Thyroid gland (tissue), 4 donors: Measurements from ENCODE around the gene ZNF554. TPM values are rescaled to one million over a fixed set of nuclear protein-coding genes. Genes with fewer than 3 reads are reported as not detected.

ENCODE experiments used
- DNase-seq, 2 donors: peaks; one replicate each; pipeline ENCODE4 v3.0.0-alpha.2; 2019
- H3K27ac ChIP-seq, 3 donors: fragments of 200-600 bp; sonication (generic); 1 replicate in 2 of 3; 2 replicates in 1 of 3; pipeline ENCODE4 v1.5.1; 2016 to 2019; ENCODE audit warnings: mild to moderate bottlenecking in 1 of 3, moderate library complexity in 1 of 3
- H3K27me3 ChIP-seq: fragments of 200-600 bp; sonication (generic); one replicate; pipeline ENCODE4 v1.5.1; 2019
- H3K36me3 ChIP-seq, 2 donors: fragments of 200-600 bp; sonication (generic); one replicate each; pipeline ENCODE4 v1.5.1; 2016 to 2019
- H3K4me1 ChIP-seq, 2 donors: fragments of 200-600 bp; sonication (generic); one replicate each; pipeline ENCODE4 v1.5.1; 2017 to 2019
- H3K4me3 ChIP-seq, 3 donors: fragments of 200-600 bp; sonication (generic); replicated peaks in 1 of 3; 1 replicate in 2 of 3; 2 replicates in 1 of 3; pipeline ENCODE4 v1.5.1; 2016; ENCODE audit warnings: mild to moderate bottlenecking in 1 of 3
- H3K9me3 ChIP-seq: fragments of 200-600 bp; sonication (generic); one replicate; pipeline ENCODE4 v1.5.1; 2017
- CTCF ChIP-seq, 6 experiments: fragments of 200-600 bp in 3 of 6; fragments of 450-650 bp in 3 of 6; sonication (generic) in 3 of 6; IDR thresholded peaks; one replicate each; pipeline ENCODE4 v1.5.1; 2016 to 2019; ENCODE audit warnings: antibody characterized with exemption in 6 of 6, mild to moderate bottlenecking in 2 of 6, inconsistent platforms in 1 of 6, moderate library complexity in 1 of 6
- POLR2A ChIP-seq, 2 donors: fragments of 450-650 bp; IDR thresholded peaks; one replicate each; pipeline ENCODE4 v1.6.1; 2017; ENCODE audit warnings: antibody characterized with exemption in 2 of 2, mild to moderate bottlenecking in 2 of 2, moderate library complexity in 1 of 2
- WGBS, 2 donors: methylation state at CpG; one replicate each; pipeline ENCODE4 v1.1.5; 2017; 5-methylcytosine and 5-hydroxymethylcytosine counted together
- intact Hi-C: fragments of 100-400 bp; cut with DNase I; formaldehyde crosslinking; loops from one replicate; pipeline ENCODE4 v1.15.1; 2023
- total RNA-seq, 4 donors: library from RNA; depleted of rRNA; stranded (reverse); fragments of >200 nt; gene quantifications; one replicate each; pipeline ENCODE4 v1.2.3, GENCODE V29; 2016

The ZNF554 gene
- total RNA-seq, 4 donors from 2014 or later, result 4.9 to 9.2 (median 6.2) TPM

- peak in 1 of 6 experiments; percentile 7 for TF ChIP-seq CTCF (IDR thresholded peaks at IDR 0.05)
- peak in 1 of 2 donors; percentile 67 for TF ChIP-seq POLR2A (IDR thresholded peaks at IDR 0.05)
- H3K4me1 ChIP-seq, result peaks cover 44 to 46% of the 10 kb centered on the region in 2 donors
- 1% methylated on average over 16 to 33 of the region's 78 CpGs for WGBS, 2 donors
- peak; percentile 100 for DNase-seq
- H3K36me3 ChIP-seq, result no peaks in the 10 kb centered on the region
- peak within 1 kb of the TSS; percentile 12 to 61 (median 53) for H3K27ac ChIP-seq
- H3K9me3 ChIP-seq, result no peaks in the 10 kb centered on the region
- H3K4me3 ChIP-seq, result peak within 1 kb of the TSS; percentile 58 to 74 (median 68)
- H3K27me3 ChIP-seq, result no peaks in the 10 kb centered on the region
- intact Hi-C loops, result no loop called here
Measured at GRCh38 chr19:2785244-2785997, 34.2 kb upstream of the ZNF554 start, which contains the start of gene THOP1. THOP1 (plus strand) TSS chr19:2785503; CDS start chr19:2785663, 160 bp downstream.

- peaks cover 36 to 39% of the 10 kb centered on the region in 2 donors for H3K4me1 ChIP-seq
Measured at GRCh38 chr19:2787115-2787514, 32.6 kb upstream of the ZNF554 start.

GRCh38 chr19:2788237-2788636 lies 31.4 kb upstream of the ZNF554 start:
- Histone ChIP-seq H3K9me3 (no peaks in the 10 kb centered on the region), H3K4me3 (no peak overlapping the region), H3K4me1 (peaks cover 31 to 47% of the 10 kb centered on the region in 2 donors), H3K27ac (no peak overlapping the region), H3K27me3 (no peaks in the 10 kb centered on the region), H3K36me3 (no peaks in the 10 kb centered on the region)
- WGBS, 2 donors, result 93 to 96% methylated on average over 5 of the region's 5 CpGs
- no peak for TF ChIP-seq POLR2A (IDR thresholded peaks at IDR 0.05)
- no peak for TF ChIP-seq CTCF (IDR thresholded peaks at IDR 0.05)
- intact Hi-C loops, result no loop called here
- no peak for DNase-seq

More at GRCh38 chr19:2787115-2787514, 32.6 kb upstream of the ZNF554 start:
- TF ChIP-seq CTCF (IDR thresholded peaks at IDR 0.05), result no peak
- TF ChIP-seq POLR2A (IDR thresholded peaks at IDR 0.05), result no peak
- 97% methylated on average over 8 of the region's 8 CpGs for WGBS, 2 donors
- no peak overlapping the region for H3K27ac ChIP-seq
- no peaks in the 10 kb centered on the region for H3K9me3 ChIP-seq
- intact Hi-C loops, result no loop called here
- no peak for DNase-seq
- no peaks in the 10 kb centered on the region for H3K36me3 ChIP-seq
- no peak overlapping the region for H3K4me3 ChIP-seq
- no peaks in the 10 kb centered on the region for H3K27me3 ChIP-seq

- H3K27me3 ChIP-seq, result no peaks in the 10 kb centered on the region
- DNase-seq, result no peak
- H3K4me3 ChIP-seq, result no peak overlapping the region
- no peak overlapping the region for H3K27ac ChIP-seq
- H3K4me1 ChIP-seq, result peaks cover 21 to 40% of the 10 kb centered on the region in 2 donors
- WGBS, 2 donors, result 95% methylated on average over 4 to 14 of the region's 14 CpGs
- intact Hi-C loops, result no loop called here
- H3K36me3 ChIP-seq, result peaks cover 0 to 5% of the 10 kb centered on the region in 2 donors
- no peaks in the 10 kb centered on the region for H3K9me3 ChIP-seq
- TF ChIP-seq POLR2A (IDR thresholded peaks at IDR 0.05) (no peak), CTCF (IDR thresholded peaks at IDR 0.05) (no peak)
Measured at GRCh38 chr19:2790194-2790556, 29.5 kb upstream of the ZNF554 start.

- Histone ChIP-seq H3K27ac (peak overlapping the region in 2 of 3 donors; percentile 64 to 72), H3K4me1 (peaks cover 21 to 38% of the 10 kb centered on the region in 2 donors), H3K27me3 (no peaks in the 10 kb centered on the region), H3K9me3 (no peaks in the 10 kb centered on the region), H3K4me3 (no peak overlapping the region), H3K36me3 (peaks cover 0 to 8% of the 10 kb centered on the region in 2 donors)
- no peak for DNase-seq
- intact Hi-C loops, result no loop called here
- 93 to 96% methylated on average over 31 to 32 of the region's 32 CpGs for WGBS, 2 donors
- no peak for TF ChIP-seq CTCF (IDR thresholded peaks at IDR 0.05)
Measured at GRCh38 chr19:2790557-2791271, 29.0 kb upstream of the ZNF554 start.
